HEK293 (cell line): ENCODE results near the gene NFKBIE.

Source experiments
- AEBP2 ChIP-seq: fragments of 450-650 bp; formaldehyde crosslinking; IDR thresholded peaks from 2 replicates; pipeline ENCODE4 v1.5.1; 2016; ENCODE audit warnings: missing biosample characterization, missing genetic modification characterization, borderline replicate concordance
- BCL11B ChIP-seq: fragments of 450-650 bp; formaldehyde crosslinking; IDR thresholded peaks from 2 replicates; pipeline ENCODE4 v1.5.1; 2016; ENCODE audit warnings: low read depth, missing biosample characterization, missing genetic modification characterization
- GFI1B ChIP-seq: fragments of 450-650 bp; formaldehyde crosslinking; IDR thresholded peaks from 2 replicates; pipeline ENCODE4 v1.5.1; 2016; ENCODE audit warnings: missing biosample characterization, missing genetic modification characterization
- HOXC10 ChIP-seq: sonication (generic); formaldehyde crosslinking; IDR thresholded peaks from 2 replicates; pipeline ENCODE4 v1.8.1; 2023; ENCODE audit warnings: mild to moderate bottlenecking, missing genetic modification reagents
- MYNN ChIP-seq: fragments of 450-650 bp; formaldehyde crosslinking; IDR thresholded peaks from 2 replicates; pipeline ENCODE4 v1.5.1; 2016; ENCODE audit warnings: missing biosample characterization, missing genetic modification characterization, borderline replicate concordance
- OVOL3 ChIP-seq: fragments of 450-650 bp; formaldehyde crosslinking; IDR thresholded peaks from 2 replicates; pipeline ENCODE4 v1.5.1; 2016; ENCODE audit warnings: missing biosample characterization, missing genetic modification characterization
- PRDM10 ChIP-seq: fragments of 450-650 bp; formaldehyde crosslinking; IDR thresholded peaks from 2 replicates; pipeline ENCODE4 v1.5.1; 2016; ENCODE audit warnings: missing biosample characterization, missing genetic modification characterization
- ZFP69B ChIP-seq: fragments of 450-650 bp; formaldehyde crosslinking; IDR thresholded peaks from 2 replicates; pipeline ENCODE4 v1.5.1; 2016; ENCODE audit warnings: missing biosample characterization, missing genetic modification characterization
- ZNF112 ChIP-seq: fragments of 450-650 bp; formaldehyde crosslinking; IDR thresholded peaks from 2 replicates; pipeline ENCODE4 v1.5.0; 2017; ENCODE audit warnings: missing biosample characterization, missing genetic modification characterization
- ZNF133 ChIP-seq: fragments of 450-650 bp; formaldehyde crosslinking; IDR thresholded peaks from 2 replicates; pipeline ENCODE4 v1.5.1; 2016; ENCODE audit warnings: missing biosample characterization, missing genetic modification characterization
- ZNF140 ChIP-seq: fragments of 450-650 bp; formaldehyde crosslinking; IDR thresholded peaks from 2 replicates; pipeline ENCODE4 v1.5.1; 2016; ENCODE audit warnings: missing biosample characterization, missing genetic modification characterization
- ZNF175 ChIP-seq: fragments of 450-650 bp; formaldehyde crosslinking; IDR thresholded peaks from 2 replicates; pipeline ENCODE4 v1.5.1; 2016; ENCODE audit warnings: missing biosample characterization, missing genetic modification characterization
- ZNF211 ChIP-seq: fragments of 450-650 bp; formaldehyde crosslinking; IDR thresholded peaks from 2 replicates; pipeline ENCODE4 v1.5.1; 2016; ENCODE audit warnings: low read depth, missing biosample characterization, missing genetic modification characterization
- ZNF23 ChIP-seq: fragments of 450-650 bp; formaldehyde crosslinking; IDR thresholded peaks from 2 replicates; pipeline ENCODE4 v1.5.1; 2016; ENCODE audit warnings: missing biosample characterization, missing genetic modification characterization, borderline replicate concordance
- ZNF26 ChIP-seq: fragments of 450-650 bp; formaldehyde crosslinking; IDR thresholded peaks from 2 replicates; pipeline ENCODE4 v1.5.1; 2016; ENCODE audit warnings: missing biosample characterization, missing genetic modification characterization
- ZNF274 ChIP-seq, 2 experiments: fragments of 200-500 bp in 1 of 2; fragments of 450-650 bp in 1 of 2; sonication (Bioruptor generic) in 1 of 2; formaldehyde crosslinking in 1 of 2; IDR thresholded peaks; 2 replicates each; pipeline versions ENCODE4 v1.5.1 to v1.6.1; 2014 to 2016; ENCODE audit warnings: borderline replicate concordance in 1 of 2, inconsistent platforms in 1 of 2, low read length in 1 of 2, missing biosample characterization in 1 of 2, missing genetic modification characterization in 1 of 2
- ZNF302 ChIP-seq: fragments of 450-650 bp; formaldehyde crosslinking; IDR thresholded peaks from 2 replicates; pipeline ENCODE4 v1.5.1; 2016; ENCODE audit warnings: missing biosample characterization, missing genetic modification characterization, low read depth
- ZNF391 ChIP-seq: fragments of 450-650 bp; formaldehyde crosslinking; IDR thresholded peaks from 2 replicates; pipeline ENCODE4 v1.5.1; 2016; ENCODE audit warnings: low read depth, missing biosample characterization, missing genetic modification characterization, borderline replicate concordance
- ZNF394 ChIP-seq: fragments of 450-650 bp; formaldehyde crosslinking; IDR thresholded peaks from 2 replicates; pipeline ENCODE4 v1.5.1; 2016; ENCODE audit warnings: missing biosample characterization, missing genetic modification characterization, mild to moderate bottlenecking, moderate library complexity, borderline replicate concordance
- ZNF426 ChIP-seq: fragments of 450-650 bp; formaldehyde crosslinking; IDR thresholded peaks from 2 replicates; pipeline ENCODE4 v1.5.1; 2017; ENCODE audit warnings: missing biosample characterization, missing genetic modification characterization, mild to moderate bottlenecking, inconsistent platforms, moderate library complexity
- ZNF544 ChIP-seq: fragments of 450-650 bp; formaldehyde crosslinking; IDR thresholded peaks from 2 replicates; pipeline ENCODE4 v1.5.0; 2017; ENCODE audit warnings: missing biosample characterization, missing genetic modification characterization
- ZNF558 ChIP-seq: fragments of 450-650 bp; formaldehyde crosslinking; IDR thresholded peaks from 2 replicates; pipeline ENCODE4 v1.5.1; 2016; ENCODE audit warnings: missing biosample characterization, missing genetic modification characterization
- ZNF585B ChIP-seq: fragments of 450-650 bp; formaldehyde crosslinking; IDR thresholded peaks from 2 replicates; pipeline ENCODE4 v1.5.1; 2016; ENCODE audit warnings: missing biosample characterization, missing genetic modification characterization
- ZNF621 ChIP-seq: fragments of 450-650 bp; formaldehyde crosslinking; IDR thresholded peaks from 2 replicates; pipeline ENCODE4 v1.5.1; 2017; ENCODE audit warnings: missing biosample characterization, missing genetic modification characterization
- ZNF701 ChIP-seq: fragments of 450-650 bp; formaldehyde crosslinking; IDR thresholded peaks from 2 replicates; pipeline ENCODE4 v1.5.1; 2016; ENCODE audit warnings: missing biosample characterization, missing genetic modification characterization
- ZNF791 ChIP-seq: fragments of 450-650 bp; formaldehyde crosslinking; IDR thresholded peaks from 2 replicates; pipeline ENCODE4 v1.5.1; 2016; ENCODE audit warnings: missing biosample characterization, missing genetic modification characterization
- TF ChIP-seq, protein P1 (sequence below): fragments of 450-650 bp; formaldehyde crosslinking; IDR thresholded peaks from 2 replicates; pipeline ENCODE4 v1.5.1; 2017; ENCODE audit warnings: missing biosample characterization, missing genetic modification characterization
- TF ChIP-seq, protein P2 (sequence below): fragments of 450-650 bp; IDR thresholded peaks from 2 replicates; pipeline ENCODE4 v1.5.1; 2018; ENCODE audit warnings: missing biosample characterization, missing genetic modification characterization
- TF ChIP-seq, protein P3 (sequence below): fragments of 450-650 bp; formaldehyde crosslinking; IDR thresholded peaks from 2 replicates; pipeline ENCODE4 v1.5.1; 2016; ENCODE audit warnings: missing biosample characterization, missing genetic modification characterization

Gene NFKBIE

DNA sequence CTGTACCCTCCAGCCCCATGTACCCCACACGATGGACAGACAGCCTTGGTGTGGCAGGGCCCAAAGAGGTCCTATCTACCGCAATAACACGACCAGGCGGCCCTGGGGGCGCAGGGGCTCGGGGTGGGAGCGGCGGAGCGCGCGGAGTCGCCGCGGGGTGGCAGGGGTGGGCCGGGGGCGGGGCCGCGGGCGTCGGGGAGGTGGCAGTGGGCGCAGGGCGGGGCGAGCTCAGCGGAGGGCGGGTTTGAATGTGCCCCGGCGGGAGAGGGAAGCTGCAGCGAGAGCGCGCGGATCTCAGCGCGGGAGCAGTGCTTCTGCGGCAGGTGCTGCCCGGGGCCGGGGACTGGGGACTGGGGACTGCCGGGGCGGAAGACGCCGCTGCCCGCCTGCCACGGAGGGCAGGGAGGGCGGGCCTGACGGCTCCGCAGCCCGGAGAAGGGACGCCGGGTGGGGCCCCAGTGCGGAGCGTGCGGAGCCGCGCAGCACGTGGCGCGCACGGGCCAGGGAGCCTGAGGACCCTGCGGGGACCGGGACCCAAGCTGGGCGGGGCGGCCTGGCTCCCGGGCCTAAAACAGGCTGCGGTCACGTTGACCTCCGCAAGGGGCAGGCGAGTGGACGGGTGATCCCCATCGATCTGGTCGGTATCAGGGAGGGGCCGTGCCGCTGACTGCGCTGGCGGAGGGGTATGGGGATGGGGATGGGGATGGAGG lies 41.9 kb downstream of the NFKBIE start, which contains the start of gene SLC29A1 (continued):
- TF ChIP-seq, protein P1, sequence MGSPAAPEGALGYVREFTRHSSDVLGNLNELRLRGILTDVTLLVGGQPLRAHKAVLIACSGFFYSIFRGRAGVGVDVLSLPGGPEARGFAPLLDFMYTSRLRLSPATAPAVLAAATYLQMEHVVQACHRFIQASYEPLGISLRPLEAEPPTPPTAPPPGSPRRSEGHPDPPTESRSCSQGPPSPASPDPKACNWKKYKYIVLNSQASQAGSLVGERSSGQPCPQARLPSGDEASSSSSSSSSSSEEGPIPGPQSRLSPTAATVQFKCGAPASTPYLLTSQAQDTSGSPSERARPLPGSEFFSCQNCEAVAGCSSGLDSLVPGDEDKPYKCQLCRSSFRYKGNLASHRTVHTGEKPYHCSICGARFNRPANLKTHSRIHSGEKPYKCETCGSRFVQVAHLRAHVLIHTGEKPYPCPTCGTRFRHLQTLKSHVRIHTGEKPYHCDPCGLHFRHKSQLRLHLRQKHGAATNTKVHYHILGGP, result no peak
- no peak; the same call in none of the 2 replicates for TF ChIP-seq PRDM10 (tag by site-specific recombination)
- no peak for TF ChIP-seq ZNF175 (tag by site-specific recombination)
- no peak for TF ChIP-seq GFI1B
- TF ChIP-seq ZNF26 (tag by site-specific recombination), result no peak
- TF ChIP-seq ZNF394 (tag by site-specific recombination), result no peak
- TF ChIP-seq, protein P2, sequence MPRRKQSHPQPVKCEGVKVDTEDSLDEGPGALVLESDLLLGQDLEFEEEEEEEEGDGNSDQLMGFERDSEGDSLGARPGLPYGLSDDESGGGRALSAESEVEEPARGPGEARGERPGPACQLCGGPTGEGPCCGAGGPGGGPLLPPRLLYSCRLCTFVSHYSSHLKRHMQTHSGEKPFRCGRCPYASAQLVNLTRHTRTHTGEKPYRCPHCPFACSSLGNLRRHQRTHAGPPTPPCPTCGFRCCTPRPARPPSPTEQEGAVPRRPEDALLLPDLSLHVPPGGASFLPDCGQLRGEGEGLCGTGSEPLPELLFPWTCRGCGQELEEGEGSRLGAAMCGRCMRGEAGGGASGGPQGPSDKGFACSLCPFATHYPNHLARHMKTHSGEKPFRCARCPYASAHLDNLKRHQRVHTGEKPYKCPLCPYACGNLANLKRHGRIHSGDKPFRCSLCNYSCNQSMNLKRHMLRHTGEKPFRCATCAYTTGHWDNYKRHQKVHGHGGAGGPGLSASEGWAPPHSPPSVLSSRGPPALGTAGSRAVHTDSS (tag by site-specific recombination), result no peak
- TF ChIP-seq HOXC10 (CRISPR knock-in tag), result peak; percentile 80; the same call in 1 of the 2 replicates
- no peak for TF ChIP-seq ZNF544
- peak; percentile 82 for TF ChIP-seq ZFP69B (tag by site-specific recombination)
- TF ChIP-seq ZNF302, result no peak
- no peak for TF ChIP-seq AEBP2 (tag by site-specific recombination)
- no peak for TF ChIP-seq ZNF791 (tag by site-specific recombination)
- TF ChIP-seq BCL11B (tag by site-specific recombination), result 0 out of 2 replicates have a peak, but pooled peaks have one; percentile 32
- TF ChIP-seq ZNF112, result no peak
- TF ChIP-seq ZNF23 (tag by site-specific recombination), result no peak
- TF ChIP-seq ZNF133 (tag by site-specific recombination), result no peak
- no peak for TF ChIP-seq ZNF391 (tag by site-specific recombination)
- TF ChIP-seq ZNF585B (tag by site-specific recombination), result no peak
- TF ChIP-seq MYNN (tag by site-specific recombination), result no peak
- TF ChIP-seq ZNF426, result no peak
- no peak for TF ChIP-seq ZNF140
- TF ChIP-seq ZNF621 (tag by site-specific recombination), result no peak
- no peak for TF ChIP-seq ZNF558
- TF ChIP-seq ZNF211, result no peak
- TF ChIP-seq ZNF701 (tag by site-specific recombination), result no peak
- TF ChIP-seq, protein P3, sequence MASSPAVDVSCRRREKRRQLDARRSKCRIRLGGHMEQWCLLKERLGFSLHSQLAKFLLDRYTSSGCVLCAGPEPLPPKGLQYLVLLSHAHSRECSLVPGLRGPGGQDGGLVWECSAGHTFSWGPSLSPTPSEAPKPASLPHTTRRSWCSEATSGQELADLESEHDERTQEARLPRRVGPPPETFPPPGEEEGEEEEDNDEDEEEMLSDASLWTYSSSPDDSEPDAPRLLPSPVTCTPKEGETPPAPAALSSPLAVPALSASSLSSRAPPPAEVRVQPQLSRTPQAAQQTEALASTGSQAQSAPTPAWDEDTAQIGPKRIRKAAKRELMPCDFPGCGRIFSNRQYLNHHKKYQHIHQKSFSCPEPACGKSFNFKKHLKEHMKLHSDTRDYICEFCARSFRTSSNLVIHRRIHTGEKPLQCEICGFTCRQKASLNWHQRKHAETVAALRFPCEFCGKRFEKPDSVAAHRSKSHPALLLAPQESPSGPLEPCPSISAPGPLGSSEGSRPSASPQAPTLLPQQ (tag by site-specific recombination), result peak; percentile 92
- TF ChIP-seq ZNF274 (IDR thresholded peaks at IDR 0.05; ENCODE audit: low read length), result no peak
- TF ChIP-seq ZNF274 (tag by site-specific recombination; IDR thresholded peaks at IDR 0.05; ENCODE audit: borderline replicate concordance), result no peak
- no peak for TF ChIP-seq OVOL3 (tag by site-specific recombination)
